Stimulated activated CD8-positive, alpha-beta memory T cell treated with anti-CD3 and anti-CD28 coated beads, Interleukin-4, amount 100 ng/mL, for 24 hours (primary cell): ENCODE data around the gene P3H3.
A peak's percentile ranks its signal among the peaks of the same experiment; 100 is the strongest.

Experiments
- DNase-seq: peaks from one replicate; pipeline ENCODE4 v3.0.0-alpha.2; 2020; ENCODE audit warnings: low read depth

The P3H3 gene

GRCh38 chr12:6826734-6827436, 1.3 kb upstream of the P3H3 start:
- no peak for DNase-seq

DNA sequence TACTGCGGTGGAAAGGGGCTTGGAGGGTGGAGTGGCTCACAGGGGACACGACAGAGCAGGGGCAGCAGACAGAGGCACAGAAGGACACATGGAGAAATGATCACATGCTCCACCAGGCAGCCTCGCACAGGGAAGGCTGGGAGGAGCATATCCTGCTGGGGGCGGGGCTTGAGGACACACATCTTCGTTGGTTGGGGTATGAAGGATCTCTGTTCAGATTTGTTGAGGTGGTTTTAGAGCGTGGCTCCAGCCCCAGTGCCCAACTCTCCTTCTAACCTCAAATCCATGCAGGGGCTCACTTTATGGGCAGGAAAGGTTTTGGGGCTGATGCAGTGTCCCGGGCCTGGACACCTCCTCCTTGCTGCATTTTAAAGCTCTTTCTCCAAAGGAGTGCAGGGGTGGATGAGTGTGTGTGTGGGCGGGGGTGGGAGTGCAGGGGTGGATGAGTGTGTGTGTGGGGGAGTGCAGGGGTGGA, 733 bp upstream of the P3H3 start:
- peak; percentile 23 for DNase-seq

GRCh38 chr12:6828781-6829535, 751 bp downstream of the P3H3 start:
- DNase-seq, result peak; percentile 11

DNA sequence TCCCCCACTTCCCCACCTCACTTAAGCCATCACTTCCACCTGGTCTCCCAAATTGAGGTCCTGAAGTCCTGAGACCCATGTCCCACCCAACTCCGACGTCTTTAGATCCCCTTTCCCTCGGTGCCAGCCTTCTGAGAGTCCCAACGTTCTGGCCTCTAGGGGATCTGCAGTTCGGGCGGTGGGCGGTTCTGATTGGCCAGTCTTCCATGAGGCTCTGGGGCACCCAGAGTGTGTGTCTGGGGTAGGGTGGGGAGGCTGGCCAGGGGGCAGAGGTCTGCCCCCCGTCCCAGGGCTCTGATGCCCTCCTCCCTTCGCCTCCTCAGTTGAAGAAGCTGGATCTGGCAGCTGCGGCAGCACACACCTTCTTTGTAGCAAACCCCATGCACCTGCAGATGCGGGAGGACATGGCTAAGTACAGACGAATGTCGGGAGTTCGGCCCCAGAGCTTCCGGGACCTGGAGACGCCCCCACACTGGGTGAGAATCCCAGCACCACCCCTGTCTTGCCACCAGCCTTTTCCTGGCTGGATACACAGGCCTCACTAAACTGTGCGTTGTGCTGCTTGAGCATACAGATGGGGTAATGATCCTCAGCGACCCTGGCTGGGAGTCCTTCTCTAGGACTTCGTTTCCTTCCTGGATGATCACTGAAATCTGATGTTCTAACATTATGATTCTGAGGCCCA, 1.5 kb downstream of the P3H3 start:
- DNase-seq, result no peak

GRCh38 chr12:6830286-6830890, 2.2 kb downstream of the P3H3 start:
- no peak for DNase-seq

DNA sequence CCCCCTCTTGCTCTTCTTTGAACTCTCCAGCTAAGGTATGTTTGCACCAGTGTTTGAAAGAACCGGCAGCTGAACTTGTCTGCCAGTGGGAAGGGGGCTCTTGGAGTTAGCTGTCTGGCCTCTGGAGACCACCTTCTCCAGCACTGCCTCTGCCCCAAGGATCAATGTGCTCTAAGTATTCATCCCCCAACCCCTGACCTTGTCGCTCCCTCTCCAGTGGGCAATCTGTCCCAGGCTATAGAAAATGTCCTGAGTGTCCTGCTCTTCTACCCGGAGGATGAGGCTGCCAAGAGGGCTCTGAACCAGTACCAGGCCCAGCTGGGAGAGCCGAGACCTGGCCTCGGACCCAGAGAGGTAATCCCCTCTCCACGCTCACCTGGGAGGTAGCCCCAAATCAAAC, 2.8 kb downstream of the P3H3 start:
- DNase-seq, result no peak

DNA sequence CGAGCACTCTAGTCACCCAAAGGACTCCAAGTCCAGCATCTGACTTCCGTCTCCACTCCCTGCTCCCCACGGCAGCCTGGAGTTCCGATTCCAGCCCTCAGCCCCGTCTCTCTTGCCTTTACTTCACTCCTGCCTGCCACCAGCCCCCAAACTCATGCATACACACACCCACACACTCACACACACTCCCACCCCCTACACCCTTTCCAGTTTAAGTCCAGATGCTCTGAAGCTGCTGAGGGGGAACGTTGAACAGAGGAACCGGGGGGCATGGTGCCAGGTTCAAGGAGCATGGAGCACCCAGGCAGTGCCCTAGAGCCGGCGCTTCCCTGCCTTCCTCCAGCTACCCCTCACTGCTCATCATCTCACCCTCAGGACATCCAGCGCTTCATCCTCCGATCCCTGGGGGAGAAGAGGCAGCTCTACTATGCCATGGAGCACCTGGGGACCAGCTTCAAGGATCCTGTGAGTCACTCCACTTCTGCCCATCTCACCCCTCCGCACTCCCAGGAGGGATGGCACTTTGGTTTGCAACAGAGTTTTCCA, 3.3 kb downstream of the P3H3 start:
- no peak for DNase-seq

- DNase-seq, result no peak
Observed at GRCh38 chr12:6832125-6832524, 3.9 kb downstream of the P3H3 start.

GRCh38 chr12:6833189-6833890, 5.1 kb downstream of the P3H3 start:
- no peak for DNase-seq

DNA sequence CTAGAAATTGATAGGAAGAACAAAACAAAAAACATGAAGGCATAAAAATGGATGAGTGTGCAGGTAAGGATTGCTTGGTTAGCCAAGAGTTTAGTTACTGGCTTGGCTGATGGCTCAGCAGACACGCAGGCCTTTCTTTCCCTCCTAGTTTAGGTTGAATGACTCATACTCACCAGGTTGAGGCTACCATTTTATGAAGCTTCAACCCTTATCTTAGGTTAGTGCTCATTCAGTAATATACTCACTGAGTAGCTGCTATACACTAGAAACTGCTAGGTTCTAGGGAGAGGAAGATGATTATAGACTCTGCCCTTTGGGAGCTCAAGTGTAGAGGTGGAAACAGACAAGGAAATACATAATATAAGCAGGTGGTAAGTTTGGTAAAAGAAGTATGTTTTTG, 6.0 kb downstream of the P3H3 start:
- DNase-seq, result no peak

GRCh38 chr12:6834873-6835272, 6.7 kb downstream of the P3H3 start:
- no peak for DNase-seq

GRCh38 chr12:6836851-6837250, 8.6 kb downstream of the P3H3 start:
- no peak for DNase-seq

- DNase-seq, result no peak
Observed at GRCh38 chr12:6837370-6838060, 9.3 kb downstream of the P3H3 start.

DNA sequence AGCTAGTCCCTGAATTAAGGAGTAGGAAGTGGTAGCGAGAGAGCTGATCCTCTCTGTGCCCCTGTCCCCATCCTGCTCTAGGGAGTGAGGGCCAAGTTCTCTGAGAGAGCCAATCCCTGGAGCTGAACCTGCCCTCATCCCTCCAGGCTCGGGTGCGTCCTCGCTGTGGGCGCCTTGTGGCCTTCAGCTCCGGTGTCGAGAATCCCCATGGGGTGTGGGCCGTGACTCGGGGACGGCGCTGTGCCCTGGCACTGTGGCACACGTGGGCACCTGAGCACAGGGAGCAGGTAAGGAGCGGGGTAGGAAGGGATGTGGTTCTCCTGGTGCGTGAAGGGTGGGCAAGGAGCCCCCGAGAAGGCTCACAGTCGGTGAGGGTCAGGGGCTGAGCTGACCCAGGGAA, 10.6 kb downstream of the P3H3 start:
- no peak for DNase-seq

- DNase-seq, result no peak
Observed at GRCh38 chr12:6839482-6840201, 11.4 kb downstream of the P3H3 start.

- no peak for DNase-seq
Observed at GRCh38 chr12:6840330-6840729, 12.1 kb downstream of the P3H3 start.

GRCh38 chr12:6840761-6841515, 12.7 kb downstream of the P3H3 start, which contains the start of gene GNB3:
GNB3 (plus strand) TSS chr12:6840925; CDS start chr12:6841288, 363 bp downstream.
- no peak for DNase-seq

DNA sequence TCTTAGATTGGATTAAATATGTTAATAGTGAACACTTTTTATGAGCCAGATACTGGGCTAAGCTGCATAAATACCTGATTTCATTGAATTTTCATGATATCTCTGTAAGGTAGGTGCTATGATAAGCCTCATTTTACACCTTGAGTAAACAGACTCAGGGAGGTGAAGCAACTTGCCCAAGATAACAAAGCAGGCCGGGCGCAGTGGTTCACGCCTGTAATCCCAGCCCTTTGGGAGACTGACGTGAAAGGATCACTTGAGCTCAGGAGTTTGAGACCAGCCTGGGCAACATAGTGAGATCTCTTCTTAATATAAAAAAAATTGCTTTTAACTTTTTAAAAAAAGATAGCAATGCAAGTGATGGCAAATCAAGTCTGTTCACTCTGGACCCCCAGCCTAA, 13.9 kb downstream of the P3H3 start:
- no peak for DNase-seq

DNA sequence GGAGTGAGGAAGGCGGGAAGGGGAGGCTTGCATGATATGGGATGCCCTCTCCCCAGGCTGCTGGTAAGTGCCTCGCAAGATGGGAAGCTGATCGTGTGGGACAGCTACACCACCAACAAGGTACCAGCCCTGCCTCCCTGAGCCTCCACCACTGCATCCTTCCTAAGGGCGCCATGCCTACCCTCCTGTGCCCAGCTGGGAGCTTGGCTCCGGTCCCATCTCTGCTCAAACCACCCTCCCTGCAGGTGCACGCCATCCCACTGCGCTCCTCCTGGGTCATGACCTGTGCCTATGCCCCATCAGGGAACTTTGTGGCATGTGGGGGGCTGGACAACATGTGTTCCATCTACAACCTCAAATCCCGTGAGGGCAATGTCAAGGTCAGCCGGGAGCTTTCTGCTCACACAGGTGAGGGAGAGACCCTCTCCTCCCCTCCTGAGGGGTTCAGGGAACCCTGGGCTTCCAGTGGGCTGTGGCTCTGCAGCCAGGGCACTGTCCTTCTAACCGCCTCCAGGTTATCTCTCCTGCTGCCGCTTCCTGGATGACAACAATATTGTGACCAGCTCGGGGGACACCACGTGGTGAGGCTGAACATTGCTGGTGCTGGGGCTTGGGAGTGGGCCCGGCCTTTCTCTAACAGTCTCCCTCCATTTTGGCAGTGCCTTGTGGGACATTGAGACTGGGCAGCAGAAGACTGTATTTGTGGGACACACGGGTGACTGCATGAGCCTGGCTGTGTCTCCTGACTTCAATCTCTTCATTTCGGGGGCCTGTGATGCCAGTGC, 15.1 kb downstream of the P3H3 start:
- no peak for DNase-seq
